Parathyroid adenoma (tissue), 2 donors: ENCODE measurements around the gene B3GNT9.

Source experiments
- H2AFZ ChIP-seq: fragments of 300-600 bp; sonication (generic); one replicate; pipeline ENCODE4 v1.7.0; 2017; ENCODE audit warnings: antibody characterized with exemption, mild to moderate bottlenecking
- H3K27ac ChIP-seq: fragments of 300-600 bp; sonication (generic); one replicate; pipeline ENCODE4 v1.7.0; 2017
- H3K27me3 ChIP-seq: fragments of 300-600 bp; sonication (generic); one replicate; pipeline ENCODE4 v1.7.0; 2017; ENCODE audit warnings: low read length; ENCODE audit not compliant: control insufficient read depth, insufficient read depth
- H3K36me3 ChIP-seq: fragments of 300-600 bp; sonication (generic); one replicate; pipeline ENCODE4 v1.7.0; 2017; ENCODE audit warnings: low read length; ENCODE audit not compliant: control insufficient read depth, insufficient read depth
- H3K4me1 ChIP-seq: fragments of 300-600 bp; sonication (generic); one replicate; pipeline ENCODE4 v1.7.0; 2017; ENCODE audit warnings: control low read depth
- H3K4me2 ChIP-seq: fragments of 300-600 bp; sonication (generic); one replicate; pipeline ENCODE4 v1.7.0; 2017; ENCODE audit warnings: low read length
- H3K4me3 ChIP-seq: fragments of 300-600 bp; sonication (generic); one replicate; pipeline ENCODE4 v1.7.0; 2017; ENCODE audit warnings: low read depth, low read length
- H3K79me2 ChIP-seq: fragments of 300-600 bp; sonication (generic); one replicate; pipeline ENCODE4 v1.7.0; 2017; ENCODE audit warnings: control low read depth
- H3K9ac ChIP-seq: fragments of 300-600 bp; sonication (generic); one replicate; pipeline ENCODE4 v1.7.0; 2017; ENCODE audit warnings: mild to moderate bottlenecking
- H3K9me3 ChIP-seq: fragments of 300-600 bp; sonication (generic); one replicate; pipeline ENCODE4 v1.7.0; 2017; ENCODE audit warnings: low read length; ENCODE audit not compliant: control insufficient read depth
- TF ChIP-seq, protein P1 (sequence below): fragments of 300-600 bp; sonication (generic); IDR thresholded peaks from one replicate; pipeline ENCODE4 v1.7.0; 2017; ENCODE audit warnings: antibody characterized with exemption, mild to moderate bottlenecking
- donor health status: primary hyperparathyroidism.

The B3GNT9 gene, protein sequence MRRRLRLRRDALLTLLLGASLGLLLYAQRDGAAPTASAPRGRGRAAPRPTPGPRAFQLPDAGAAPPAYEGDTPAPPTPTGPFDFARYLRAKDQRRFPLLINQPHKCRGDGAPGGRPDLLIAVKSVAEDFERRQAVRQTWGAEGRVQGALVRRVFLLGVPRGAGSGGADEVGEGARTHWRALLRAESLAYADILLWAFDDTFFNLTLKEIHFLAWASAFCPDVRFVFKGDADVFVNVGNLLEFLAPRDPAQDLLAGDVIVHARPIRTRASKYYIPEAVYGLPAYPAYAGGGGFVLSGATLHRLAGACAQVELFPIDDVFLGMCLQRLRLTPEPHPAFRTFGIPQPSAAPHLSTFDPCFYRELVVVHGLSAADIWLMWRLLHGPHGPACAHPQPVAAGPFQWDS

DNA sequence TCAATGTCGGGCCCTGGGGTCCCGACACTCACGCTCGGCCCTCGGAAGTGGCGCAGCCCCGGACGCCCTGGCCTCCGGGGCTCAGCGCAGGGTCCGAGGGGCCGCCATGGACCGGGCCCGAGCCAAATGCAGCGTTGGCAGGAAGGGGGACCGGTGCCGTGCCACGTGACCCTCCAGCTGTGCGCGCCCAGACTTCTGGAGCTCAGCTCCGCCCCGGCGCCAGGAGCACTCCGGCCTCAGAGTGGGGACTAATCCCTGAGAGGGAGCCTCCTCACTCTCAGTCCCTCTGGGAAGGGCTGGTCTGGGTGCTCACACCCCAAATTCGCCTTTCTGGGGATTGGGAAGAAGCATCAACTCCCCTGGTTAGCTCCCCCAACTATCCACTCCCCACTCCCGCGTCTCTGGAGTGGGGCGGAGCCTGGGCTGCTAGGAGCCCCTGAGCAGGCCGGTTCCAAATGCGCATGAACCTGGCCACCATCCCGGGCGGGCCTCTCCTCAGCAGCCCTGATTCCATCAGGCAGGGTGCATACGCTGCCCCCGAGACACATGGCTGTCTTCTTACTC lies at the start of gene B3GNT9:
TSS of gene B3GNT9 (minus strand) at position 166 of the 564 bp plus-strand sequence. CDS start 513 bp downstream, outside the sequence.
- H3K4me1 ChIP-seq: peaks cover 8% of the 10 kb centered on the region
- H3K36me3 ChIP-seq: no peaks in the 10 kb centered on the region
- peak within 1 kb of the TSS; percentile 72 for H3K27ac ChIP-seq
- H3K4me3 ChIP-seq: peak within 1 kb of the TSS; percentile 65
- H2AFZ ChIP-seq: peak within 1 kb of the TSS; percentile 93
- H3K9ac ChIP-seq: peak within 1 kb of the TSS; percentile 63
- TF ChIP-seq, protein P1, sequence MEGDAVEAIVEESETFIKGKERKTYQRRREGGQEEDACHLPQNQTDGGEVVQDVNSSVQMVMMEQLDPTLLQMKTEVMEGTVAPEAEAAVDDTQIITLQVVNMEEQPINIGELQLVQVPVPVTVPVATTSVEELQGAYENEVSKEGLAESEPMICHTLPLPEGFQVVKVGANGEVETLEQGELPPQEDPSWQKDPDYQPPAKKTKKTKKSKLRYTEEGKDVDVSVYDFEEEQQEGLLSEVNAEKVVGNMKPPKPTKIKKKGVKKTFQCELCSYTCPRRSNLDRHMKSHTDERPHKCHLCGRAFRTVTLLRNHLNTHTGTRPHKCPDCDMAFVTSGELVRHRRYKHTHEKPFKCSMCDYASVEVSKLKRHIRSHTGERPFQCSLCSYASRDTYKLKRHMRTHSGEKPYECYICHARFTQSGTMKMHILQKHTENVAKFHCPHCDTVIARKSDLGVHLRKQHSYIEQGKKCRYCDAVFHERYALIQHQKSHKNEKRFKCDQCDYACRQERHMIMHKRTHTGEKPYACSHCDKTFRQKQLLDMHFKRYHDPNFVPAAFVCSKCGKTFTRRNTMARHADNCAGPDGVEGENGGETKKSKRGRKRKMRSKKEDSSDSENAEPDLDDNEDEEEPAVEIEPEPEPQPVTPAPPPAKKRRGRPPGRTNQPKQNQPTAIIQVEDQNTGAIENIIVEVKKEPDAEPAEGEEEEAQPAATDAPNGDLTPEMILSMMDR: no peak
- H3K27me3 ChIP-seq: no peaks in the 10 kb centered on the region
- H3K79me2 ChIP-seq: no peaks in the 10 kb centered on the region
- H3K9me3 ChIP-seq: no peaks in the 10 kb centered on the region
- H3K4me2 ChIP-seq: peak within 1 kb of the TSS; percentile 93

DNA sequence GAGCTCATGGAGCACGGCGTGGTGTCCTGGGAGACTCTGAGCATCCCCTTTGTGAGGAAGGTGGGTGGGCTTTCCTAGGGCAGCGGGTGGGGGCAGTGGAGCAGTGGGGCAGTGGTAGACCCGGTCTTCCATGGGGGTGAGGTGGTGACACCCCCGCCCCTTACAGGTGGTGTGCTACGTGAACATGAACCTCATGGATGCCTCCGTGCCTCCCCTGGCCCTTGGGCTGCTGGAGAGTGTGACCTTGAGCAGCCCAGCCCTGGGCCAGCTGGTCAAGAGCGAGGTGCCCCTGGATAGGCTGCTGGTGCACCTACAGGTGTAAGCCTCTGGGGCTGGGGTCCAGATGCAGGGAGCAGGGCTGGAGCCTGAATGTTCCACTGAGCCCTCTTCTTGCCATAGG lies 49.7 kb upstream of the B3GNT9 start:
- Histone ChIP-seq H3K9ac (no peak overlapping the region), H2AFZ (no peak overlapping the region), H3K79me2 (no peaks in the 10 kb centered on the region), H3K36me3 (no peaks in the 10 kb centered on the region), H3K27me3 (no peaks in the 10 kb centered on the region), H3K9me3 (no peaks in the 10 kb centered on the region), H3K4me3 (no peak overlapping the region), H3K4me1 (peaks cover 31% of the 10 kb centered on the region), H3K4me2 (peak overlapping the region; percentile 79), H3K27ac (no peak overlapping the region)
- TF ChIP-seq, protein P1: no peak

DNA sequence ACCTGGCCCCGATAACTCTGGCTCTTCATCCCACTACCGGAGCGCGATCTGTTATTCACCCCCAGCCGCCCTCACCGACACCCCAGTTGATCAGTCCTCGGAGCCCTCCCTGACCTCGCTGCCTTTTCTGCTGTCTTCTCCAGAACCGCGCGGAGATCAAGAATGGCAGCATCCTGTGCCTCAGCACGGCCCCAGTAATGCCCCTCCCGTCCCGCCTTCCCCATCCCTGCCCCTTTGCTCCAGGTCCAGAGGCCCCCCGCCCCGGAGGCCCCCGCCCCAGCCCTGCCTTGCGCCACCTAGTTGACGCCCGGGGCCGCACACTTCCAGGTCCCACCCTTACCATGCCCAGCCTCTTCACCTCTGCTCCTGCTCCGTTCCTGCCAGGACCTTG lies 49.0 kb upstream of the B3GNT9 start:
- H3K79me2 ChIP-seq: no peaks in the 10 kb centered on the region
- H3K4me3 ChIP-seq: peak overlapping the region; percentile 56
- TF ChIP-seq, protein P1: no peak
- no peaks in the 10 kb centered on the region for H3K9me3 ChIP-seq
- peaks cover 31% of the 10 kb centered on the region for H3K4me1 ChIP-seq
- no peaks in the 10 kb centered on the region for H3K36me3 ChIP-seq
- no peaks in the 10 kb centered on the region for H3K27me3 ChIP-seq
- peak overlapping the region; percentile 72 for H2AFZ ChIP-seq
- peak overlapping the region; percentile 76 for H3K27ac ChIP-seq
- H3K9ac ChIP-seq: no peak overlapping the region
- peak overlapping the region; percentile 79 for H3K4me2 ChIP-seq

DNA sequence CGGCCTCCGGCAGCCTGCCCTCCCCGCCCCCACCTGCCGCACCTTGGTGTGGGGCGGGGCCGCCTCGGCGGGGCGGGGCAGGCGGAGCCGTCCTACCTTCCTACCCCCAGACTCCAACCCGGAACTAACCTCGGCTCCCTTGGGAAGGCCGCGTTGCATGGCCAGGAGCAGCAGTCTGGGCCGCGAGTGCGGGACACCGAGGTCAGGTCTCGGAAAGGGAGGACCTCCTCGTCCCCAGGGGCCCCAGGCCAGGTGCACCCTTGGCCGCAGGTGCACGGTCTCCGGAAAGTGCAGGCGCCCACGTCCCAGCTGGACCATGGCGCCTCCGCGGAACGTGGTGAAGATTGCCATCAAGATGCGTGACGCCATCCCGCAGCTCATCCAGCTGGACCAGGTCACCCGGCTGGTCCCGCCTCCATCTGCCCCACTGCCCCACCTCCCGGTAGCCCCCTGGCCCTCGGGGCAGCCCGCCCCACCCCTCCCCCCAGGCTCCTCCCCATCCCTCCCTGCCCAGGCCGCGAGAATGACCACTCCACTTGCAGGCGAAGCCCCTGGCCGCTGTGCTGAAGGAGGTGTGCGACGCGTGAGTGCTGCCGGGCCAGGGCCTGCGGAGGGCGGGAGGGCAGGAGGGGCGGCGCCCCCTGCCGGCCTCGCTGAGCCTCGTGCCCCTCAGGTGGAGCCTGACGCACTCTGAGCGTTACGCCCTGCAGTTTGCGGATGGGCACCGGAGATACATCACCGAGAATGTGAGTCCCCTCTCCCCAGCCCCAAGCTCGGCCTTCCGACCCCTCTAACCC lies 48.4 kb upstream of the B3GNT9 start, which contains the start of gene ELMO3:
TSS of gene ELMO3 (plus strand) at position 121 of the 797 bp plus-strand sequence. CDS start at position 317, 196 bp downstream.
- peaks cover 25% of the 10 kb centered on the region for H3K4me1 ChIP-seq
- H3K27ac ChIP-seq: peak within 1 kb of the TSS; percentile 76
- no peaks in the 10 kb centered on the region for H3K36me3 ChIP-seq
- no peaks in the 10 kb centered on the region for H3K9me3 ChIP-seq
- peak within 1 kb of the TSS; percentile 72 for H2AFZ ChIP-seq
- no peaks in the 10 kb centered on the region for H3K27me3 ChIP-seq
- peak within 1 kb of the TSS; percentile 79 for H3K4me2 ChIP-seq
- TF ChIP-seq, protein P1: peak; percentile 59
- H3K4me3 ChIP-seq: peak within 1 kb of the TSS; percentile 56
- H3K79me2 ChIP-seq: no peaks in the 10 kb centered on the region
- no peak within 1 kb of the TSS for H3K9ac ChIP-seq
